SHP77 treated with DMSO at 0.1 percent for 48 hours (cell line): ENCODE measurements around the gene CHD9.
"Not testable (repeated sequence)": the region's sequence is repeated elsewhere in the genome, so short reads cannot be mapped to it uniquely, and the experiment has no call there.

Experiments used
- DNase-seq: peaks from one replicate; lab custom pipeline; 2025; lab: John Stamatoyannopoulos, UW

CHD9 gene

GRCh38 chr16:53131363-53132071, 76.7 kb downstream of the CHD9 start:
- no peak for DNase-seq

GRCh38 chr16:53132406-53132805, 77.6 kb downstream of the CHD9 start:
- no peak for DNase-seq

GRCh38 chr16:53135329-53135728, 80.5 kb downstream of the CHD9 start:
- DNase-seq: no peak

- DNase-seq: no peak
Observed at GRCh38 chr16:53142823-53143568, 88.2 kb downstream of the CHD9 start.

- DNase-seq: no peak
Observed at GRCh38 chr16:53147500-53148065, 92.8 kb downstream of the CHD9 start.

- DNase-seq: no peak
Observed at GRCh38 chr16:53150769-53151168, 96.0 kb downstream of the CHD9 start.

- no peak for DNase-seq
Observed at GRCh38 chr16:53152329-53152728, 97.5 kb downstream of the CHD9 start.

- no peak for DNase-seq
Observed at GRCh38 chr16:53153130-53153529, 98.3 kb downstream of the CHD9 start.

GRCh38 chr16:53154513-53154912, 99.7 kb downstream of the CHD9 start:
- DNase-seq: no peak

- no peak for DNase-seq
Observed at GRCh38 chr16:53156516-53156915, 101.7 kb downstream of the CHD9 start.

GRCh38 chr16:53159781-53160436, 105.1 kb downstream of the CHD9 start:
- peak; percentile 20 for DNase-seq

- no peak for DNase-seq
Observed at GRCh38 chr16:53166099-53166498, 111.3 kb downstream of the CHD9 start.

- DNase-seq: no peak
Observed at GRCh38 chr16:53168744-53169143, 114.0 kb downstream of the CHD9 start.

- no peak for DNase-seq
Observed at GRCh38 chr16:53172517-53172916, 117.7 kb downstream of the CHD9 start.

- DNase-seq: no peak
Observed at GRCh38 chr16:53175118-53175517, 120.3 kb downstream of the CHD9 start.

GRCh38 chr16:53176434-53176833, 121.6 kb downstream of the CHD9 start:
- no peak for DNase-seq

GRCh38 chr16:53183442-53183841, 128.7 kb downstream of the CHD9 start:
- no peak for DNase-seq

GRCh38 chr16:53185741-53186140, 130.9 kb downstream of the CHD9 start:
- DNase-seq: not testable (repeated sequence)

- DNase-seq: no peak
Observed at GRCh38 chr16:53187775-53188174, 133.0 kb downstream of the CHD9 start.

GRCh38 chr16:53191413-53191812, 136.6 kb downstream of the CHD9 start:
- DNase-seq: no peak

- DNase-seq: no peak
Observed at GRCh38 chr16:53198933-53199332, 144.1 kb downstream of the CHD9 start.

GRCh38 chr16:53201900-53202299, 147.1 kb downstream of the CHD9 start:
- DNase-seq: no peak

GRCh38 chr16:53202398-53202797, 147.6 kb downstream of the CHD9 start:
- no peak for DNase-seq
